Thoracic aorta (tissue), 2 donors: ENCODE data around the gene DHCR7. TPM values are rescaled to one million over a fixed set of nuclear protein-coding genes. Genes with fewer than 3 reads are reported as not detected.

Experiments used
- ATAC-seq: fragments of 150-250 bp; one replicate; pipeline ENCODE4 v1.8.0; 2017; ENCODE audit warnings: low read depth; ENCODE audit not compliant: insufficient number of reproducible peaks, low FRiP score
- DNase-seq: peaks from one replicate; pipeline ENCODE4 v3.0.0-alpha.2; 2020; ENCODE audit warnings: low spot score
- H3K27ac ChIP-seq, 2 donors: fragments of 200-600 bp; sonication (generic); 1 replicate in 1 of 2; 2 replicates in 1 of 2; pipeline ENCODE4 v1.5.1; 2016; ENCODE audit warnings: mild to moderate bottlenecking in 2 of 2, moderate library complexity in 2 of 2
- H3K27me3 ChIP-seq: fragments of 200-600 bp; sonication (generic); replicated peaks from 2 replicates; pipeline ENCODE4 v1.6.0; 2016; ENCODE audit warnings: mild to moderate bottlenecking; ENCODE audit not compliant: insufficient read depth
- H3K36me3 ChIP-seq: fragments of 200-600 bp; sonication (generic); one replicate; pipeline ENCODE4 v1.5.1; 2016
- H3K4me1 ChIP-seq, 2 donors: fragments of 200-600 bp; sonication (generic); 1 replicate in 1 of 2; 2 replicates in 1 of 2; pipeline versions ENCODE4 v1.5.1 to v1.6.0; 2016; ENCODE audit warnings: low read depth in 2 of 2, mild to moderate bottlenecking in 1 of 2; ENCODE audit not compliant: control insufficient read depth in 1 of 2
- H3K4me3 ChIP-seq: fragments of 200-600 bp; sonication (generic); 2 replicates; pipeline ENCODE4 v1.5.1; 2016; ENCODE audit warnings: mild to moderate bottlenecking
- H3K9me3 ChIP-seq: fragments of 200-600 bp; sonication (generic); 2 replicates; pipeline ENCODE4 v1.5.1; 2016
- total RNA-seq, 2 donors: library from RNA; depleted of rRNA; stranded (reverse); fragments of >200 nt; gene quantifications; one replicate each; pipeline versions ENCODE4 v1.1.0 to v1.2.3, GENCODE V29; 2016
- TF ChIP-seq, protein P1 (sequence below): fragments of 200-600 bp; sonication (generic); IDR thresholded peaks from one replicate; pipeline ENCODE4 v1.5.1; 2019; ENCODE audit warnings: antibody characterized with exemption

The DHCR7 gene
- total RNA-seq, 2 donors from 2014 or later: 6.6 to 17.6 TPM

DNA sequence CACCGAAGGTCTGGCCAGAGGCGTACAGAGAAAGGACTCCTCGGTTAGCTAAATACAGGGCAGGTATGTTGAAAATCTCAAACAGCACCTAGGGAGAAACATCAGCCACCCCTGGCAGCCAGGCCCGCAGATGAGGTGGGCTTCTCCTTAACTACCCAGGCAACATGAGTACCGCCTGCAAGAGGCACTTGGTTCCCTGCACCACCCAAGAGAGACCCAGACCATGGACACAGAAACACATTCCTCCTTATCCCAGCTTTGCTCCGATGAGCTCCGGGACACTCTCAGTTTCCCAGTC lies 53.0 kb downstream of the DHCR7 start:
- no peaks in the 10 kb centered on the region for H3K36me3 ChIP-seq
- H3K4me1 ChIP-seq: no peaks in the 10 kb centered on the region
- TF ChIP-seq, protein P1, sequence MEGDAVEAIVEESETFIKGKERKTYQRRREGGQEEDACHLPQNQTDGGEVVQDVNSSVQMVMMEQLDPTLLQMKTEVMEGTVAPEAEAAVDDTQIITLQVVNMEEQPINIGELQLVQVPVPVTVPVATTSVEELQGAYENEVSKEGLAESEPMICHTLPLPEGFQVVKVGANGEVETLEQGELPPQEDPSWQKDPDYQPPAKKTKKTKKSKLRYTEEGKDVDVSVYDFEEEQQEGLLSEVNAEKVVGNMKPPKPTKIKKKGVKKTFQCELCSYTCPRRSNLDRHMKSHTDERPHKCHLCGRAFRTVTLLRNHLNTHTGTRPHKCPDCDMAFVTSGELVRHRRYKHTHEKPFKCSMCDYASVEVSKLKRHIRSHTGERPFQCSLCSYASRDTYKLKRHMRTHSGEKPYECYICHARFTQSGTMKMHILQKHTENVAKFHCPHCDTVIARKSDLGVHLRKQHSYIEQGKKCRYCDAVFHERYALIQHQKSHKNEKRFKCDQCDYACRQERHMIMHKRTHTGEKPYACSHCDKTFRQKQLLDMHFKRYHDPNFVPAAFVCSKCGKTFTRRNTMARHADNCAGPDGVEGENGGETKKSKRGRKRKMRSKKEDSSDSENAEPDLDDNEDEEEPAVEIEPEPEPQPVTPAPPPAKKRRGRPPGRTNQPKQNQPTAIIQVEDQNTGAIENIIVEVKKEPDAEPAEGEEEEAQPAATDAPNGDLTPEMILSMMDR: no peak
- H3K4me3 ChIP-seq: no peak overlapping the region
- no peaks in the 10 kb centered on the region for H3K27me3 ChIP-seq
- no peaks in the 10 kb centered on the region for H3K9me3 ChIP-seq
- DNase-seq (no peak), ATAC-seq (no peak)
- no peak overlapping the region for H3K27ac ChIP-seq

DNA sequence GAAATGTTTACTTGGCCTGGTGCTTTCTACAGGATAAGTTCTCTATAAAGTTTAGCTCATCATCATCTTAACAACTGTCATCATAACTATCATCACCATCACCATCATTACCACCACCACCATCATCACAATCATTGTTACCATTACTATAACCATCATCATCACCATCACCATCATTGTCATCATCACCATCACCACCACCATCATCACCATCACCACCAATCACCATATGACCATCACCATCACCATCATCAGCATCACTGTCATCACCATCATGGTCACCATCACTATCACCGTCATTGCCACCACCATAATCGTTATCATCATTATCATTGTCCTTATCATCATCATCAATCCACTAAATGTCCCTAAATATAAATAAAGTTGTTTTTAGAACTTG lies 54.9 kb downstream of the DHCR7 start:
- H3K27me3 ChIP-seq: no peaks in the 10 kb centered on the region
- no peaks in the 10 kb centered on the region for H3K4me1 ChIP-seq
- H3K9me3 ChIP-seq: no peaks in the 10 kb centered on the region
- H3K27ac ChIP-seq: no peak overlapping the region
- H3K4me3 ChIP-seq: no peak overlapping the region
- H3K36me3 ChIP-seq: no peaks in the 10 kb centered on the region
- DNase-seq (no peak), ATAC-seq (no peak)
- TF ChIP-seq, protein P1: no peak

DNA sequence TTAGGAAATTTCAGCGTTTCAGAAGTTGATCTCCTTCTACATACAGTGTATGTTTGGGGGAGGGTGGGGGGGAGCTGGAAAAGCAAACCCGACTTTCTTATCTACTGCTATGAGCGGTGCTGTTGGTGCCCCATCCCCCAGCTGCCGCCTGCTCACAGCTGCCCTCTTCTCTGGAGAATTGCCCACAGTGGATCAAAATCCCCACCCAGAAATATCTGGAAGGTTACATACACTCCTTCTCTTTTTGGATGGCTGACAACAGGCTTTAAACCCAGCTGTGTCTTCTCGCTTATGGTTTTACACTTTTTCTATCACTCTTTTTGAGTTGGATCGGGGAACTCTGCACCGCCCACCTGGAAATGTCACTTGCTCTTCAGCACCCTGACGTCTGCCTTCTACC lies 56.4 kb downstream of the DHCR7 start:
- TF ChIP-seq, protein P1: no peak
- no peak overlapping the region for H3K4me3 ChIP-seq
- H3K4me1 ChIP-seq: no peaks in the 10 kb centered on the region
- H3K36me3 ChIP-seq: no peaks in the 10 kb centered on the region
- ATAC-seq: no peak
- H3K27ac ChIP-seq: no peak overlapping the region
- H3K9me3 ChIP-seq: no peaks in the 10 kb centered on the region
- no peak for DNase-seq
- no peaks in the 10 kb centered on the region for H3K27me3 ChIP-seq

DNA sequence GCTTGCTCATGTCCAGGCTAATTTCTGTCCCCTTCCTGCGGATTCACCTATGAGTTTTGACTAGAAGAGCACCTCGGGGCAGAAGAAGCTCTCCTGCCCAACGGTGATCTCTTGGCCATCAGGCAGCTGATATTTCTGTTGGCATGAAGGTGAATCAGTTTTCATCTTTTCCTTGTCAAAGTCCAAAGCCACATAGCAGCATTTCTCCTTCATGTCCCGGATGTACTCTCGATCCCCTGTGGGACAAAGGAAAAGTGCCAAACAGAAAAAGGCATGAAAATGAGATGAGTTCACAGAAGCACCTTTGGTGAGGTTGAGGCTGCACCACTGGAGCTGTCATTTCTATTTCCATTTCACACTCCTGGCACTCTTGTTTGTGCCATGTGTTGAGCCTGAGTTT lies 56.8 kb downstream of the DHCR7 start:
- Histone ChIP-seq H3K9me3 (no peaks in the 10 kb centered on the region), H3K27me3 (no peaks in the 10 kb centered on the region), H3K27ac (no peak overlapping the region), H3K4me3 (no peak overlapping the region), H3K36me3 (no peaks in the 10 kb centered on the region), H3K4me1 (no peaks in the 10 kb centered on the region)
- no peak for ATAC-seq
- DNase-seq: no peak
- TF ChIP-seq, protein P1: no peak

DNA sequence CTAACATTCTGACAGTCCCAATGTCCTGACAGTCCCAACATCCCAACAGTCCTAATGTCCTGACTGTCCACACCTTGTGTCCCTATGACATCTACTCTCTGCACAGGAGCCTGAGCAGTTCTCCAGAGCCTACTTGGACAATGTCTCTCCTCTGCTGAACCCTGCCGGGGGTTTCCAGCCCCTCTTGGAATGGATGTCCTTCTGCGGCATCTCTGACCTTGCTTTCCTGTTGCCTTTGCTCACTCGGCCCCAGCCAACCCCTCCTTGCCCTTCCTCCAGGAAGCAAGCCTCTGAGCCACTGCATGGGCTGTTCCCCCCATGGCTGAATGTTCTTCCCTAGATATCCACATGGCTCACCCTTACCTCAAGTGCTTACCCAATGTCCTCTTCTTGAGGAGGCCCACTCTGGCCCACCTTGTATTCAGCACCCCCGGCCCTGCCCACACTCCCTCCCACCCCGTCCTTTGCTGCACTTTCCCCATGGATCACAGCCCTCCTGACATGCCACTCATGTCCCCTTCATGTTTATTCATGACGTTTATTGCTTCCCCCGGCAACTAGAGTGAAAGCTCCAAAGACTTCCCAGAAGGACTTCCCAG lies 59.5 kb downstream of the DHCR7 start:
- ATAC-seq (no peak), DNase-seq (no peak)
- TF ChIP-seq, protein P1: no peak
- H3K9me3 ChIP-seq: no peaks in the 10 kb centered on the region
- H3K27ac ChIP-seq: no peak overlapping the region
- H3K4me3 ChIP-seq: no peak overlapping the region
- no peaks in the 10 kb centered on the region for H3K4me1 ChIP-seq
- no peaks in the 10 kb centered on the region for H3K27me3 ChIP-seq
- no peaks in the 10 kb centered on the region for H3K36me3 ChIP-seq
